ENCODE results near the gene LHFPL4.
"Not testable (repeated sequence)": the region's sequence is repeated elsewhere in the genome, so short reads cannot be mapped to it uniquely, and the experiment has no call there.

The LHFPL4 gene

GRCh38 chr3:9542182-9542581 is 11.4 kb downstream of the LHFPL4 start:
- no peak for DNase-seq (ENCODE audit: low read depth in 2 of 2)

- DNase-seq (ENCODE audit: low read depth in 2 of 2) = no peak
Measured at GRCh38 chr3:9536212-9536611, 17.4 kb downstream of the LHFPL4 start.

- DNase-seq (ENCODE audit: low read depth in 2 of 2) = no peak
Measured at GRCh38 chr3:9534429-9534828, 19.2 kb downstream of the LHFPL4 start.

GRCh38 chr3:9525078-9525477 is 28.5 kb downstream of the LHFPL4 start:
- no peak for DNase-seq (ENCODE audit: low read depth in 2 of 2)

- no peak for DNase-seq (ENCODE audit: low read depth in 2 of 2)
Measured at GRCh38 chr3:9514956-9515355, 38.7 kb downstream of the LHFPL4 start.

GRCh38 chr3:9514306-9514705 is 39.3 kb downstream of the LHFPL4 start:
- DNase-seq (ENCODE audit: low read depth in 2 of 2) = no peak

GRCh38 chr3:9512456-9513045 is 41.1 kb downstream of the LHFPL4 start:
- no peak for DNase-seq (ENCODE audit: low read depth in 2 of 2)

- DNase-seq (ENCODE audit: low read depth in 2 of 2) = no peak
Measured at GRCh38 chr3:9508781-9509180, 44.8 kb downstream of the LHFPL4 start.

GRCh38 chr3:9507586-9508578 is 45.7 kb downstream of the LHFPL4 start:
- DNase-seq (ENCODE audit: low read depth in 2 of 2) = no peak

GRCh38 chr3:9503283-9503682 is 50.3 kb downstream of the LHFPL4 start:
- DNase-seq (ENCODE audit: low read depth in 2 of 2) = peak; percentile 12 to 34

GRCh38 chr3:9501226-9501625 is 52.4 kb downstream of the LHFPL4 start:
- no peak for DNase-seq (ENCODE audit: low read depth in 2 of 2)

GRCh38 chr3:9500108-9501050 is 53.2 kb downstream of the LHFPL4 start:
- DNase-seq (ENCODE audit: low read depth in 2 of 2) = no peak

- DNase-seq (ENCODE audit: low read depth in 2 of 2) = no peak
Measured at GRCh38 chr3:9499455-9500107, 54.0 kb downstream of the LHFPL4 start.

- DNase-seq (ENCODE audit: low read depth in 2 of 2) = no peak
Measured at GRCh38 chr3:9498781-9499180, 54.8 kb downstream of the LHFPL4 start.

GRCh38 chr3:9497821-9498565 is 55.6 kb downstream of the LHFPL4 start:
- no peak for DNase-seq (ENCODE audit: low read depth in 2 of 2)

GRCh38 chr3:9496893-9497292 is 56.7 kb downstream of the LHFPL4 start:
- DNase-seq (ENCODE audit: low read depth in 2 of 2) = no peak

- not testable (repeated sequence) for DNase-seq (ENCODE audit: low read depth in 2 of 2)
Measured at GRCh38 chr3:9494036-9494435, 59.6 kb downstream of the LHFPL4 start.

- no peak for DNase-seq (ENCODE audit: low read depth in 2 of 2)
Measured at GRCh38 chr3:9491506-9491905, 62.1 kb downstream of the LHFPL4 start.

- no peak for DNase-seq (ENCODE audit: low read depth in 2 of 2)
Measured at GRCh38 chr3:9485248-9485647, 68.4 kb downstream of the LHFPL4 start.

GRCh38 chr3:9480265-9480664 is 73.4 kb downstream of the LHFPL4 start:
- DNase-seq (ENCODE audit: low read depth in 2 of 2) = no peak

GRCh38 chr3:9476935-9477334 is 76.7 kb downstream of the LHFPL4 start:
- DNase-seq (ENCODE audit: low read depth in 2 of 2) = no peak

All from stimulated activated CD8-positive, alpha-beta memory T cell treated with anti-CD3 and anti-CD28 coated beads, Interleukin-15, amount 100 ng/mL, for 4 hours (primary cell).